A673 (cell line): ENCODE data around the gene TAP1.

Experiments used
- CTCF ChIP-seq: fragments of 300-800, 200-600 bp; sonication (generic); conservative IDR thresholded peaks from 2 replicates; pipeline ENCODE4 v1.5.1; 2017; ENCODE audit warnings: low read depth, mild to moderate bottlenecking, antibody characterized with exemption, low read length, moderate library complexity, mixed read lengths
- EZH2 ChIP-seq: fragments of 200-600 bp; sonication (generic); IDR thresholded peaks from 2 replicates; pipeline ENCODE4 v1.6.1; 2017; ENCODE audit warnings: borderline replicate concordance, low read depth, mild to moderate bottlenecking, mixed read lengths, antibody characterized with exemption, low read length; ENCODE audit not compliant: poor library complexity, severe bottlenecking

GRCh38 chr6:32844839-32845383, 8.6 kb downstream of the TAP1 start:
- TF ChIP-seq CTCF: no peak
- no peak for TF ChIP-seq EZH2
